ENCODE data around the gene CGNL1. TPM values are rescaled to one million over a fixed set of nuclear protein-coding genes. Genes with fewer than 3 reads are reported as not detected.

The CGNL1 gene
- polyA plus RNA-seq, 1 of the 3 experiments (the other 2 are of a cell fraction), result 0.23 TPM

DNA sequence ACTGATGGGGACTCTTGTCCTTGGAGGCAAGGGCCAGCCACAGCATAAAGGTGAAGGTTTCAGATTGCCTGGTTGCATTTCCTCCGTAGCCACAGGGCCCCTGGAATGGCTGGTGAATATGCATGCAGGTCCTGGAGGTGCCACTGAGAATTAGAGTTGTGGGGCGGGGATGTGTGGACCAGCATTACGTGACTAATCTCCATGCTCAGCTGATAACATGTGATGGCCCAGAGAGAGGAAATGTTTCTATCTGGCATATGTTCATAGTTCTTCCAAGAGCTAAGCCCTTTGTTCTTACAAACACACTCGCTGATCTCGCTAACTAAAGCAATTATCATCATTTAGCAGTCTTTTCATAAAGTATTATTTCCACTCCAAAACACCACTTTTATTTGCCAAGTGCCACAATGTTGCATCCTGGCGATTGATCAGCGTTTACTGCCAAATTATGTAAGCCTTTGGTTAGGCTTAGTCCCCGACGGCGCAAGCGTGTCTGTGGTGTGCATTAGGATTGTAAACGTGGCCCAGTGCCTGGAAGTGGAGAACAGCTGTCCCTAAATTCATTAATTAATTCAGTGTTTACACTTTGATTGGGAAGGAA lies 55.9 kb downstream of the CGNL1 start:
- ChIA-PET POLR2A (no interaction called here), CTCF (interaction anchor here (1.1 kb wide), 1 partner anchor 9 kb away, joined by 3 read pairs; no protein-coding TSS in a partner anchor)
- H3K4me2 ChIP-seq, result no peak overlapping the region
- TF ChIP-seq RFX5 (IDR thresholded peaks at IDR 0.05; ENCODE audit: low read length) (no peak), CHD2 (IDR thresholded peaks at IDR 0.05; ENCODE audit: low read length, partially characterized antibody) (no peak), GATA2 (CRISPR knock-in tag; IDR thresholded peaks at IDR 0.05) (no peak), TAF1 (IDR thresholded peaks at IDR 0.05; ENCODE audit: borderline replicate concordance, low read depth, low read length) (no peak), EP300 (IDR thresholded peaks at IDR 0.05; ENCODE audit: borderline replicate concordance in 1 of 2, low read depth in 1 of 2, low read length in 1 of 2) (no peak), GABPA (IDR thresholded peaks at IDR 0.05; ENCODE audit: low read depth) (no peak), SIN3A (IDR thresholded peaks at IDR 0.05; ENCODE audit: borderline replicate concordance, low read depth, low read length) (no peak), FOXM1 (IDR thresholded peaks at IDR 0.05; ENCODE audit: low read depth) (no peak), NRF1 (IDR thresholded peaks at IDR 0.05; ENCODE audit: low read depth, low read length) (no peak), FOSL2 (IDR thresholded peaks at IDR 0.05; ENCODE audit: borderline replicate concordance, low read depth) (no peak), TCF12 (IDR thresholded peaks at IDR 0.05) (no peak), TEAD4 (IDR thresholded peaks at IDR 0.05; ENCODE audit: borderline replicate concordance, insufficient read depth) (no peak), SMC3 (IDR thresholded peaks at IDR 0.05; ENCODE audit: low read depth, low read length) (no peak), RCOR1 (IDR thresholded peaks at IDR 0.05; ENCODE audit: low read length) (no peak)
- TF ChIP-seq, protein P1, sequence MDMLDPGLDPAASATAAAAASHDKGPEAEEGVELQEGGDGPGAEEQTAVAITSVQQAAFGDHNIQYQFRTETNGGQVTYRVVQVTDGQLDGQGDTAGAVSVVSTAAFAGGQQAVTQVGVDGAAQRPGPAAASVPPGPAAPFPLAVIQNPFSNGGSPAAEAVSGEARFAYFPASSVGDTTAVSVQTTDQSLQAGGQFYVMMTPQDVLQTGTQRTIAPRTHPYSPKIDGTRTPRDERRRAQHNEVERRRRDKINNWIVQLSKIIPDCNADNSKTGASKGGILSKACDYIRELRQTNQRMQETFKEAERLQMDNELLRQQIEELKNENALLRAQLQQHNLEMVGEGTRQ (IDR thresholded peaks at IDR 0.05; ENCODE audit: borderline replicate concordance, low read depth, low read length), result no peak
- TF ChIP-seq, protein P2, sequence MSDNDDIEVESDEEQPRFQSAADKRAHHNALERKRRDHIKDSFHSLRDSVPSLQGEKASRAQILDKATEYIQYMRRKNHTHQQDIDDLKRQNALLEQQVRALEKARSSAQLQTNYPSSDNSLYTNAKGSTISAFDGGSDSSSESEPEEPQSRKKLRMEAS (IDR thresholded peaks at IDR 0.05; ENCODE audit: low read depth), result no peak
- no peaks in the 10 kb centered on the region for H3F3A ChIP-seq (replicated peaks; ENCODE audit: insufficient read depth)
- DNase-seq, result no peak
- no peaks in the 10 kb centered on the region for H3K9me2 ChIP-seq
- no peaks in the 10 kb centered on the region for H3K79me2 ChIP-seq (ENCODE audit: insufficient read depth)
- H4K20me1 ChIP-seq (ENCODE audit: insufficient read depth), result no peaks in the 10 kb centered on the region
- no peaks in the 10 kb centered on the region for H3K27me3 ChIP-seq (ENCODE audit: insufficient read depth)
- peaks cover 0 to 2% of the 10 kb centered on the region in 2 experiments; a peak in 1 of 4 replicates for H3K4me1 ChIP-seq (ENCODE audit: control insufficient read depth in 1 of 2, insufficient read depth in 2 of 2, low read depth in 1 of 2, low read length in 1 of 2)
- 92% methylated on average over 11 of the region's 12 CpGs for WGBS (ENCODE audit: low lambda C conversion rate)
- H3K27ac ChIP-seq (ENCODE audit: low read depth in 2 of 2, low read length in 1 of 2), result no peak overlapping the region
- no peak overlapping the region for H3K4me3 ChIP-seq (ENCODE audit: low read depth in 2 of 2, low read length in 1 of 2)
- no peaks in the 10 kb centered on the region for H3K36me3 ChIP-seq (replicated peaks in 1 of 2; ENCODE audit: control insufficient read depth in 1 of 2, insufficient read depth in 2 of 2, low read length in 1 of 2)
- H2AFZ ChIP-seq (ENCODE audit: low read depth), result no peak overlapping the region
- H3K9ac ChIP-seq, result no peak overlapping the region
- H3K9me3 ChIP-seq, result no peaks in the 10 kb centered on the region

- Histone ChIP-seq H3K9ac (no peak overlapping the region), H3K4me2 (no peak overlapping the region), H3K27me3 (ENCODE audit: insufficient read depth) (no peaks in the 10 kb centered on the region), H3K4me3 (ENCODE audit: low read depth in 2 of 2, low read length in 1 of 2) (no peak overlapping the region), H3K79me2 (ENCODE audit: insufficient read depth) (no peaks in the 10 kb centered on the region), H3K27ac (ENCODE audit: low read depth in 2 of 2, low read length in 1 of 2) (no peak overlapping the region), H3K4me1 (ENCODE audit: control insufficient read depth in 1 of 2, insufficient read depth in 2 of 2, low read depth in 1 of 2, low read length in 1 of 2) (no peaks in the 10 kb centered on the region; a peak in 1 of 4 replicates), H3K9me2 (no peaks in the 10 kb centered on the region), H3K9me3 (no peaks in the 10 kb centered on the region), H3K36me3 (replicated peaks in 1 of 2; ENCODE audit: control insufficient read depth in 1 of 2, insufficient read depth in 2 of 2, low read length in 1 of 2) (no peaks in the 10 kb centered on the region), H4K20me1 (ENCODE audit: insufficient read depth) (no peaks in the 10 kb centered on the region), H3F3A (replicated peaks; ENCODE audit: insufficient read depth) (peaks cover 2% of the 10 kb centered on the region), H2AFZ (ENCODE audit: low read depth) (no peak overlapping the region)
- TF ChIP-seq NFIC (IDR thresholded peaks at IDR 0.05; ENCODE audit: borderline replicate concordance) (no peak), RXRA (IDR thresholded peaks at IDR 0.05; ENCODE audit: borderline replicate concordance, low read depth) (no peak)
- 95% methylated on average over 1 of the region's 1 CpG for WGBS (ENCODE audit: low lambda C conversion rate)
- ChIA-PET POLR2A (interaction anchor here (0.8 kb wide), 1 partner anchor 8 kb away, joined by 3 read pairs; no protein-coding TSS in a partner anchor), CTCF (interaction anchor here (0.9 to 1.2 kb wide), 2 partner anchors 9 to 92 kb away, joined by 3 read pairs; no protein-coding TSS in a partner anchor)
- DNase-seq, result no peak
These were observed 59.9 kb downstream of the CGNL1 start for GRCh38 chr15:57436166-57436565.
